Stimulated activated CD8-positive, alpha-beta memory T cell treated with anti-CD3 and anti-CD28 coated beads, Interleukin-12 subunit alpha, Interleukin-12 subunit beta, amount 100 ng/mL, for 4 hours (primary cell): Measurements from ENCODE around the gene PSAPL1.
"Not testable (repeated sequence)": the region's sequence is repeated elsewhere in the genome, so short reads cannot be mapped to it uniquely, and the experiment has no call there.

ENCODE experiments used
- DNase-seq: peaks from one replicate; pipeline ENCODE4 v3.0.0-alpha.2; 2020; ENCODE audit warnings: low read depth

PSAPL1 gene

GRCh38 chr4:7458477-7458876 is 23.7 kb upstream of the PSAPL1 start:
- DNase-seq: no peak

- no peak for DNase-seq
Measured at GRCh38 chr4:7458066-7458425, 23.3 kb upstream of the PSAPL1 start.

- DNase-seq: no peak
Measured at GRCh38 chr4:7457201-7458065, 22.7 kb upstream of the PSAPL1 start.

- DNase-seq: not testable (repeated sequence)
Measured at GRCh38 chr4:7452802-7453201, 18.1 kb upstream of the PSAPL1 start.

GRCh38 chr4:7451800-7452199 is 17.1 kb upstream of the PSAPL1 start:
- no peak for DNase-seq

GRCh38 chr4:7451434-7451789 is 16.7 kb upstream of the PSAPL1 start:
- DNase-seq: no peak

- DNase-seq: no peak
Measured at GRCh38 chr4:7450775-7451433, 16.2 kb upstream of the PSAPL1 start.

GRCh38 chr4:7448036-7448435 is 13.3 kb upstream of the PSAPL1 start:
- no peak for DNase-seq

- DNase-seq: no peak
Measured at GRCh38 chr4:7447236-7447635, 12.5 kb upstream of the PSAPL1 start.

- no peak for DNase-seq
Measured at GRCh38 chr4:7444731-7445130, 10.0 kb upstream of the PSAPL1 start.

GRCh38 chr4:7444314-7444713 is 9.6 kb upstream of the PSAPL1 start:
- no peak for DNase-seq

GRCh38 chr4:7442574-7443162 is 7.9 kb upstream of the PSAPL1 start:
- no peak for DNase-seq

- no peak for DNase-seq
Measured at GRCh38 chr4:7441201-7441600, 6.5 kb upstream of the PSAPL1 start.

- no peak for DNase-seq
Measured at GRCh38 chr4:7439699-7440098, 5.0 kb upstream of the PSAPL1 start.

GRCh38 chr4:7436256-7436655 is 1.5 kb upstream of the PSAPL1 start:
- no peak for DNase-seq

- DNase-seq: no peak
Measured at GRCh38 chr4:7435471-7436061, 836 bp upstream of the PSAPL1 start.

GRCh38 chr4:7434141-7434765 is 477 bp downstream of the PSAPL1 start:
- no peak for DNase-seq

- DNase-seq: no peak
Measured at GRCh38 chr4:7433376-7434140, 1.2 kb downstream of the PSAPL1 start.

- no peak for DNase-seq
Measured at GRCh38 chr4:7432531-7433375, 2.0 kb downstream of the PSAPL1 start.

GRCh38 chr4:7431696-7432530 is 2.8 kb downstream of the PSAPL1 start:
- DNase-seq: no peak
